ENCODE results near the gene MNT.

Gene MNT

GRCh38 chr17:2402544-2402943, 1.7 kb upstream of the MNT start:
- Mint-ChIP-seq H3K27ac (peak overlapping the region; percentile 77), H3K4me1 (peaks cover 40% of the 10 kb centered on the region), H3K36me3 (no peaks in the 10 kb centered on the region), H3K4me3 (peak overlapping the region; percentile 78), H3K27me3 (no peaks in the 10 kb centered on the region), H3K9me3 (no peaks in the 10 kb centered on the region)

GRCh38 chr17:2401426-2402221, 764 bp upstream of the MNT start:
- Mint-ChIP-seq H3K27ac (peak overlapping the region; percentile 99), H3K9me3 (no peaks in the 10 kb centered on the region), H3K36me3 (no peaks in the 10 kb centered on the region), H3K4me1 (peaks cover 46% of the 10 kb centered on the region), H3K27me3 (no peaks in the 10 kb centered on the region), H3K4me3 (peak overlapping the region; percentile 96)

GRCh38 chr17:2400474-2400866, 390 bp downstream of the MNT start:
- H3K4me3 Mint-ChIP-seq: peak overlapping the region; percentile 97
- H3K9me3 Mint-ChIP-seq: no peaks in the 10 kb centered on the region
- peaks cover 51% of the 10 kb centered on the region for H3K4me1 Mint-ChIP-seq

GRCh38 chr17:2399572-2400473, 1.0 kb downstream of the MNT start:
- H3K27me3 Mint-ChIP-seq: no peaks in the 10 kb centered on the region
- H3K27ac Mint-ChIP-seq: peak overlapping the region; percentile 99
- H3K9me3 Mint-ChIP-seq: no peaks in the 10 kb centered on the region
- H3K4me3 Mint-ChIP-seq: peak overlapping the region; percentile 97
- no peaks in the 10 kb centered on the region for H3K36me3 Mint-ChIP-seq
- H3K4me1 Mint-ChIP-seq: peaks cover 48% of the 10 kb centered on the region

More at GRCh38 chr17:2400474-2400866, 390 bp downstream of the MNT start:
- Mint-ChIP-seq H3K27ac (peak overlapping the region; percentile 99), H3K27me3 (no peaks in the 10 kb centered on the region), H3K36me3 (no peaks in the 10 kb centered on the region)

- Mint-ChIP-seq H3K4me1 (peaks cover 53% of the 10 kb centered on the region), H3K9me3 (no peaks in the 10 kb centered on the region), H3K27ac (peak overlapping the region; percentile 92), H3K36me3 (no peaks in the 10 kb centered on the region), H3K4me3 (peak overlapping the region; percentile 97), H3K27me3 (no peaks in the 10 kb centered on the region)
Observed at GRCh38 chr17:2398655-2399571, 1.9 kb downstream of the MNT start.

GRCh38 chr17:2398182-2398581, 2.7 kb downstream of the MNT start:
- Mint-ChIP-seq H3K4me1 (peaks cover 53% of the 10 kb centered on the region), H3K27ac (peak overlapping the region; percentile 35), H3K4me3 (peak overlapping the region; percentile 97)

GRCh38 chr17:2397247-2398171, 3.4 kb downstream of the MNT start:
- peak overlapping the region; percentile 85 for H3K27ac Mint-ChIP-seq
- H3K4me1 Mint-ChIP-seq: peaks cover 47% of the 10 kb centered on the region
- peak overlapping the region; percentile 97 for H3K4me3 Mint-ChIP-seq
- H3K9me3 Mint-ChIP-seq: no peaks in the 10 kb centered on the region
- no peaks in the 10 kb centered on the region for H3K36me3 Mint-ChIP-seq
- H3K27me3 Mint-ChIP-seq: no peaks in the 10 kb centered on the region

More at GRCh38 chr17:2398182-2398581, 2.7 kb downstream of the MNT start:
- Mint-ChIP-seq H3K36me3 (no peaks in the 10 kb centered on the region), H3K9me3 (no peaks in the 10 kb centered on the region), H3K27me3 (no peaks in the 10 kb centered on the region)

GRCh38 chr17:2396568-2397246, 4.2 kb downstream of the MNT start:
- H3K36me3 Mint-ChIP-seq: no peaks in the 10 kb centered on the region
- peaks cover 50% of the 10 kb centered on the region for H3K4me1 Mint-ChIP-seq
- H3K27me3 Mint-ChIP-seq: no peaks in the 10 kb centered on the region
- H3K9me3 Mint-ChIP-seq: no peaks in the 10 kb centered on the region
- H3K4me3 Mint-ChIP-seq: peak overlapping the region; percentile 63
- peak overlapping the region; percentile 85 for H3K27ac Mint-ChIP-seq

- Mint-ChIP-seq H3K4me1 (peaks cover 52% of the 10 kb centered on the region), H3K9me3 (no peaks in the 10 kb centered on the region), H3K4me3 (peak overlapping the region; percentile 71), H3K36me3 (no peaks in the 10 kb centered on the region), H3K27ac (peak overlapping the region; percentile 71), H3K27me3 (no peaks in the 10 kb centered on the region)
Observed at GRCh38 chr17:2396192-2396567, 4.7 kb downstream of the MNT start.

GRCh38 chr17:2395258-2396181, 5.3 kb downstream of the MNT start:
- no peaks in the 10 kb centered on the region for H3K36me3 Mint-ChIP-seq
- no peaks in the 10 kb centered on the region for H3K9me3 Mint-ChIP-seq
- H3K27me3 Mint-ChIP-seq: no peaks in the 10 kb centered on the region
- H3K4me1 Mint-ChIP-seq: peaks cover 55% of the 10 kb centered on the region
- H3K27ac Mint-ChIP-seq: peak overlapping the region; percentile 71
- H3K4me3 Mint-ChIP-seq: peak overlapping the region; percentile 71

- peaks cover 62% of the 10 kb centered on the region for H3K4me1 Mint-ChIP-seq
- H3K36me3 Mint-ChIP-seq: no peaks in the 10 kb centered on the region
- H3K4me3 Mint-ChIP-seq: peak overlapping the region; percentile 44
- H3K27ac Mint-ChIP-seq: no peak overlapping the region
- H3K9me3 Mint-ChIP-seq: no peaks in the 10 kb centered on the region
- H3K27me3 Mint-ChIP-seq: no peaks in the 10 kb centered on the region
Observed at GRCh38 chr17:2394775-2395201, 6.1 kb downstream of the MNT start.

GRCh38 chr17:2393954-2394749, 6.7 kb downstream of the MNT start:
- Mint-ChIP-seq H3K9me3 (no peaks in the 10 kb centered on the region), H3K36me3 (no peaks in the 10 kb centered on the region), H3K27me3 (no peaks in the 10 kb centered on the region), H3K4me1 (peaks cover 60% of the 10 kb centered on the region), H3K27ac (peak overlapping the region; percentile 95), H3K4me3 (peak overlapping the region; percentile 85)

Data from activated naive CD4-positive, alpha-beta T cell treated with anti-CD3 and anti-CD28 coated beads, Interleukin-2, amount 50 U/mL, for 24 hours (primary cell).